SK-N-SH (cell line): Measurements from ENCODE around the gene TANK. TPM values are rescaled to one million over a fixed set of nuclear protein-coding genes. Genes with fewer than 3 reads are reported as not detected.

Source experiments
- CTCF ChIA-PET: fragments of 300-600, 350-600 bp; formaldehyde crosslinking; extraction: SDS; loops from one replicate; lab custom pipeline; 2021; lab: Yijun Ruan, JAX
- POLR2A ChIA-PET: fragments of 350-600 bp; sonication (Branson Sonifier 250); formaldehyde crosslinking; extraction: SDS; loops from one replicate; lab custom pipeline; 2020; ENCODE audit warnings: antibody characterized with exemption, inconsistent platforms; lab: Yijun Ruan, JAX
- DNase-seq: peaks from one replicate; pipeline ENCODE4 v3.0.0; 2012
- H2AFZ ChIP-seq: fragments of 200-600 bp; sonication (generic); 2 replicates; pipeline ENCODE4 v1.8.1; 2016; ENCODE audit warnings: antibody characterized with exemption, mild to moderate bottlenecking, low read depth
- H3F3A ChIP-seq: fragments of 200-600 bp; sonication (generic); replicated peaks from 2 replicates; pipeline ENCODE3; 2016; ENCODE audit warnings: antibody characterized with exemption, mild to moderate bottlenecking; ENCODE audit not compliant: insufficient read depth
- H3K27ac ChIP-seq, 2 experiments: fragments of 200-500 bp in 1 of 2; fragments of 200-600 bp in 1 of 2; sonication (Bioruptor generic) in 1 of 2; sonication (generic), shearing (Covaris generic) in 1 of 2; 2 replicates each; pipeline versions ENCODE4 v1.5.1 to v1.6.1; 2014 to 2016; ENCODE audit warnings: low read depth in 2 of 2, inconsistent platforms in 1 of 2, low read length in 1 of 2, mild to moderate bottlenecking in 1 of 2, mixed read lengths in 1 of 2
- H3K27me3 ChIP-seq: fragments of 200-600 bp; sonication (generic), shearing (Covaris generic); 2 replicates; pipeline ENCODE4 v1.6.1; 2016; ENCODE audit warnings: mixed run types; ENCODE audit not compliant: insufficient read depth
- H3K36me3 ChIP-seq, 2 experiments: fragments of 200-500 bp in 1 of 2; fragments of 200-600 bp in 1 of 2; sonication (Bioruptor generic) in 1 of 2; sonication (generic) in 1 of 2; replicated peaks in 1 of 2; 2 replicates each; pipeline versions ENCODE3 to v1.5.1; 2014 to 2016; ENCODE audit warnings: low read length in 1 of 2, mild to moderate bottlenecking in 1 of 2; ENCODE audit not compliant: insufficient read depth in 2 of 2, control insufficient read depth in 1 of 2
- H3K4me1 ChIP-seq, 2 experiments: fragments of 200-500 bp in 1 of 2; fragments of 200-600 bp in 1 of 2; sonication (Bioruptor generic) in 1 of 2; sonication (generic), shearing (Covaris generic) in 1 of 2; 2 replicates each; pipeline versions ENCODE4 v1.5.1 to v1.6.1; 2014 to 2016; ENCODE audit warnings: low read depth in 1 of 2, low read length in 1 of 2, mixed run types in 1 of 2; ENCODE audit not compliant: insufficient read depth in 2 of 2, control insufficient read depth in 1 of 2
- H3K4me2 ChIP-seq: fragments of 200-600 bp; sonication (generic), shearing (Covaris generic); 2 replicates; pipeline ENCODE4 v1.6.1; 2017; ENCODE audit warnings: mixed run types
- H3K4me3 ChIP-seq, 2 experiments: fragments of 200-500 bp in 1 of 2; fragments of 200-600 bp in 1 of 2; sonication (Bioruptor generic) in 1 of 2; sonication (generic), shearing (Covaris generic) in 1 of 2; 2 replicates each; pipeline versions ENCODE4 v1.5.1 to v1.8.1; 2014 to 2016; ENCODE audit warnings: low read depth in 2 of 2, inconsistent platforms in 1 of 2, low read length in 1 of 2, mild to moderate bottlenecking in 1 of 2, mixed read lengths in 1 of 2, moderate library complexity in 1 of 2
- H3K79me2 ChIP-seq: fragments of 200-600 bp; sonication (generic); 2 replicates; pipeline ENCODE4 v1.8.1; 2017; ENCODE audit warnings: mild to moderate bottlenecking; ENCODE audit not compliant: insufficient read depth
- H3K9ac ChIP-seq: fragments of 200-600 bp; sonication (generic); 2 replicates; pipeline ENCODE4 v1.6.1; 2017; ENCODE audit warnings: mixed run types
- H3K9me2 ChIP-seq: fragments of 200-600 bp; sonication (generic); 2 replicates; pipeline ENCODE4 v1.6.1; 2017; ENCODE audit warnings: mixed run types
- H3K9me3 ChIP-seq: fragments of 200-600 bp; sonication (generic); 2 replicates; pipeline ENCODE4 v1.6.1; 2017; ENCODE audit warnings: mixed run types, mild to moderate bottlenecking, moderate library complexity
- H4K20me1 ChIP-seq: fragments of 200-600 bp; sonication (generic); 2 replicates; pipeline ENCODE4 v1.6.1; 2017; ENCODE audit warnings: mild to moderate bottlenecking, mixed run types; ENCODE audit not compliant: insufficient read depth
- ELF1 ChIP-seq: IDR thresholded peaks from 2 replicates; pipeline ENCODE4 v1.4.0; 2012
- EP300 ChIP-seq, 2 experiments: IDR thresholded peaks; 2 replicates each; pipeline versions ENCODE4 v1.4.0 to v1.6.1; 2012; ENCODE audit warnings: borderline replicate concordance in 1 of 2, low read depth in 1 of 2, low read length in 1 of 2
- EZH2phosphoT487 ChIP-seq: fragments of 200-600 bp; sonication (generic); IDR thresholded peaks from 2 replicates; pipeline ENCODE4 v1.6.1; 2017; ENCODE audit warnings: low read depth, mixed run types, mild to moderate bottlenecking, antibody characterized with exemption, moderate library complexity, borderline replicate concordance
- FOSL2 ChIP-seq: IDR thresholded peaks from 2 replicates; pipeline ENCODE4 v1.4.0; 2012; ENCODE audit warnings: low read depth, mild to moderate bottlenecking, moderate library complexity, borderline replicate concordance
- FOXJ3 ChIP-seq: sonication (generic); formaldehyde crosslinking; IDR thresholded peaks from 2 replicates; pipeline ENCODE4 v1.5.1; 2020; ENCODE audit warnings: mild to moderate bottlenecking, missing genetic modification reagents
- GABPA ChIP-seq: IDR thresholded peaks from 2 replicates; pipeline ENCODE4 v1.4.0; 2012; ENCODE audit warnings: low read depth, mild to moderate bottlenecking
- GATA2 ChIP-seq: sonication (generic); formaldehyde crosslinking; IDR thresholded peaks from 2 replicates; pipeline ENCODE4 v1.5.0; 2020; ENCODE audit warnings: mild to moderate bottlenecking, missing genetic modification reagents
- IRF3 ChIP-seq: fragments of 150-350 bp; IDR thresholded peaks from 2 replicates; pipeline ENCODE4 v1.6.1; 2016; ENCODE audit warnings: mild to moderate bottlenecking, low read depth, low read length
- JUND ChIP-seq: IDR thresholded peaks from 2 replicates; pipeline ENCODE4 v1.4.0; 2012
- MXI1 ChIP-seq: IDR thresholded peaks from 2 replicates; pipeline ENCODE4 v1.6.1; 2012; ENCODE audit warnings: mild to moderate bottlenecking, low read depth, low read length, improper control_type of control experiment
- NFIC ChIP-seq: IDR thresholded peaks from 2 replicates; pipeline ENCODE4 v1.4.0; 2012; ENCODE audit warnings: borderline replicate concordance
- PBX3 ChIP-seq: IDR thresholded peaks from 2 replicates; pipeline ENCODE4; 2012
- POLR2AphosphoS5 ChIP-seq: IDR thresholded peaks from 2 replicates; pipeline ENCODE4 v1.6.1; 2012; ENCODE audit warnings: low read depth, low read length
- RCOR1 ChIP-seq: fragments of 150-350 bp; IDR thresholded peaks from 2 replicates; pipeline ENCODE4 v1.6.1; 2017; ENCODE audit warnings: antibody characterized with exemption, low read length
- REST ChIP-seq: IDR thresholded peaks from 2 replicates; pipeline ENCODE4 v1.6.1; 2012; ENCODE audit warnings: mild to moderate bottlenecking, low read depth, low read length, moderate library complexity
- SIN3A ChIP-seq: IDR thresholded peaks from 2 replicates; pipeline ENCODE4 v1.6.1; 2012; ENCODE audit warnings: low read depth, mild to moderate bottlenecking, low read length, moderate library complexity, borderline replicate concordance
- TCF12 ChIP-seq: IDR thresholded peaks from 2 replicates; pipeline ENCODE4 v1.4.0; 2012
- ZBTB33 ChIP-seq: IDR thresholded peaks from 2 replicates; pipeline ENCODE4 v1.4.0; 2012; ENCODE audit warnings: low read depth, borderline replicate concordance
- WGBS: methylation state at CpG from one replicate; pipeline ENCODE4 v1.1.6; 2017; ENCODE audit warnings: low lambda C conversion rate; 5-methylcytosine and 5-hydroxymethylcytosine counted together
- polyA plus RNA-seq, 3 experiments: library from polyadenylated mRNA; depleted of rRNA; stranded (reverse); fragments of >200 nt; gene quantifications; 2 replicates each; pipeline ENCODE4 v1.2.3, GENCODE V29; 2012

TANK gene
- polyA plus RNA-seq, 1 of the 3 experiments (the other 2 are of a cell fraction): 25.7 TPM

- no peak for TF ChIP-seq JUND
- TF ChIP-seq PBX3: no peak
- TF ChIP-seq FOXJ3 (CRISPR knock-in tag): no peak
Measured at GRCh38 chr2:161265874-161266273, 105.6 kb downstream of the TANK start (continued).

GRCh38 chr2:161269111-161269510, 108.9 kb downstream of the TANK start:
- Histone ChIP-seq H3F3A (no peaks in the 10 kb centered on the region), H3K27me3 (no peaks in the 10 kb centered on the region), H3K79me2 (no peaks in the 10 kb centered on the region), H3K9ac (no peak overlapping the region), H3K9me2 (no peaks in the 10 kb centered on the region), H3K27ac (no peak overlapping the region), H3K4me2 (no peak overlapping the region), H2AFZ (no peak overlapping the region), H3K4me3 (no peak overlapping the region), H3K36me3 (no peaks in the 10 kb centered on the region), H3K4me1 (no peaks in the 10 kb centered on the region), H3K9me3 (no peaks in the 10 kb centered on the region), H4K20me1 (no peaks in the 10 kb centered on the region)
- ChIA-PET CTCF (interaction anchor here (2.9 to 3.8 kb wide), 2 partner anchors 19 to 46 kb away, joined by 18 to 24 read pairs; no protein-coding TSS in a partner anchor), POLR2A (no interaction called here)
- 90% methylated on average over 3 of the region's 3 CpGs for WGBS
- DNase-seq: no peak
- TF ChIP-seq SIN3A (no peak), RCOR1 (no peak), NFIC (no peak), FOSL2 (no peak)

GRCh38 chr2:161273038-161273760, 113.0 kb downstream of the TANK start:
- H4K20me1 ChIP-seq: no peaks in the 10 kb centered on the region
- no peak overlapping the region for H3K4me2 ChIP-seq
- H3K27ac ChIP-seq: no peak overlapping the region
- no peaks in the 10 kb centered on the region; the same call in 1 of the 2 replicates for H3K27me3 ChIP-seq
- no peaks in the 10 kb centered on the region for H3K36me3 ChIP-seq
- WGBS: 31% methylated on average over 5 of the region's 5 CpGs
- POLR2A ChIA-PET: no interaction called here
- H3K4me1 ChIP-seq: no peaks in the 10 kb centered on the region
- no peak overlapping the region for H2AFZ ChIP-seq
- no peaks in the 10 kb centered on the region for H3F3A ChIP-seq
- no peaks in the 10 kb centered on the region for H3K9me3 ChIP-seq
- DNase-seq: peak; percentile 45
- no peak overlapping the region for H3K9ac ChIP-seq
- H3K79me2 ChIP-seq: no peaks in the 10 kb centered on the region
- H3K4me3 ChIP-seq: no peak overlapping the region
- CTCF ChIA-PET: interaction anchor here (0.6 to 4.9 kb wide), 24 partner anchors 9 to 1698 kb away, joined by 3 to 63 read pairs (median 4); no protein-coding TSS in a partner anchor
- no peaks in the 10 kb centered on the region for H3K9me2 ChIP-seq
- TF ChIP-seq GABPA: no peak
- TF ChIP-seq RCOR1: no peak
- no peak for TF ChIP-seq TCF12
- no peak for TF ChIP-seq FOSL2
- no peak for TF ChIP-seq GATA2 (CRISPR knock-in tag)
- TF ChIP-seq ZBTB33: no peak
- TF ChIP-seq FOXJ3 (CRISPR knock-in tag): no peak
- TF ChIP-seq EZH2phosphoT487: no peak
- TF ChIP-seq REST: no peak
- TF ChIP-seq ELF1: no peak
- no peak for TF ChIP-seq EP300 (IDR thresholded peaks at IDR 0.05; ENCODE audit: borderline replicate concordance in 1 of 2, low read depth in 1 of 2, low read length in 1 of 2)
- TF ChIP-seq IRF3: no peak
- TF ChIP-seq POLR2AphosphoS5: no peak
- TF ChIP-seq JUND: no peak
- TF ChIP-seq MXI1: no peak
